Mesenchymal stem cell (in vitro differentiated cells and primary cell): ENCODE results near the gene CR1L.
A peak's percentile ranks its signal among the peaks of the same experiment; 100 is the strongest.
"Not testable (repeated sequence)": the region's sequence is repeated elsewhere in the genome, so short reads cannot be mapped to it uniquely, and the experiment has no call there.

ENCODE experiments used
- DNase-seq: peaks from one replicate; pipeline ENCODE4 v3.0.0-alpha.2; 2013
- H2AFZ ChIP-seq: one replicate; pipeline ENCODE4 v1.6.1; 2013; ENCODE audit warnings: low read depth, mild to moderate bottlenecking, control low read depth, inconsistent platforms, low read length, moderate library complexity
- H2AK5ac ChIP-seq: 2 replicates; pipeline ENCODE4 v1.6.1; 2013; ENCODE audit warnings: low read length, moderate library complexity, mild to moderate bottlenecking, inconsistent platforms; ENCODE audit not compliant: severe bottlenecking
- H2BK120ac ChIP-seq: one replicate; pipeline ENCODE4 v1.6.1; 2013; ENCODE audit warnings: low read depth, mild to moderate bottlenecking, inconsistent platforms, low read length, moderate library complexity
- H2BK12ac ChIP-seq, 2 experiments: one replicate each; pipeline ENCODE4 v1.6.1; 2013; ENCODE audit warnings: inconsistent platforms in 2 of 2, low read length in 2 of 2, mild to moderate bottlenecking in 2 of 2, moderate library complexity in 2 of 2, control low read depth in 1 of 2
- H2BK15ac ChIP-seq: one replicate; pipeline ENCODE4 v1.6.1; 2013; ENCODE audit warnings: mild to moderate bottlenecking, low read depth, inconsistent platforms; ENCODE audit not compliant: poor library complexity, severe bottlenecking
- H2BK5ac ChIP-seq: 2 replicates; pipeline ENCODE4 v1.6.1; 2013; ENCODE audit warnings: low read depth, mild to moderate bottlenecking, low read length, control low read depth, inconsistent platforms; ENCODE audit not compliant: poor library complexity, severe bottlenecking
- H3K14ac ChIP-seq, 2 experiments: one replicate each; pipeline ENCODE4 v1.6.1; 2013; ENCODE audit warnings: inconsistent platforms in 2 of 2, low read length in 2 of 2, control low read depth in 1 of 2, mild to moderate bottlenecking in 1 of 2, moderate library complexity in 1 of 2
- H3K18ac ChIP-seq, 2 experiments: one replicate each; pipeline ENCODE4 v1.6.1; 2013; ENCODE audit warnings: inconsistent platforms in 2 of 2, low read length in 2 of 2, control low read depth in 1 of 2, low read depth in 1 of 2, mild to moderate bottlenecking in 1 of 2
- H3K23ac ChIP-seq, 2 experiments: one replicate each; pipeline ENCODE4 v1.6.1; 2013; ENCODE audit warnings: inconsistent platforms in 2 of 2, low read length in 2 of 2, mild to moderate bottlenecking in 2 of 2, moderate library complexity in 2 of 2, control low read depth in 1 of 2
- H3K27ac ChIP-seq: 2 replicates; pipeline ENCODE4 v1.5.1; 2013; ENCODE audit warnings: mild to moderate bottlenecking, moderate library complexity, low read length, control low read depth, inconsistent platforms; ENCODE audit not compliant: poor library complexity, severe bottlenecking
- H3K27me3 ChIP-seq, 2 experiments: 2 replicates each; pipeline versions ENCODE4 v1.6.1 to v1.7.0; 2013; ENCODE audit warnings: low read length in 2 of 2, mild to moderate bottlenecking in 2 of 2, moderate library complexity in 2 of 2, control low read depth in 1 of 2, inconsistent platforms in 1 of 2; ENCODE audit not compliant: control insufficient read depth in 1 of 2, insufficient read depth in 1 of 2
- H3K36me3 ChIP-seq, 2 experiments: 2 replicates each; pipeline versions ENCODE4 v1.6.1 to v1.7.0; 2013; ENCODE audit warnings: low read length in 2 of 2, control low read depth in 1 of 2, inconsistent platforms in 1 of 2, low read depth in 1 of 2, mild to moderate bottlenecking in 1 of 2; ENCODE audit not compliant: insufficient read depth in 2 of 2, control insufficient read depth in 1 of 2
- H3K4ac ChIP-seq, 2 experiments: one replicate each; pipeline ENCODE4 v1.6.1; 2013; ENCODE audit warnings: inconsistent platforms in 2 of 2, low read length in 2 of 2, mild to moderate bottlenecking in 2 of 2, moderate library complexity in 2 of 2, control low read depth in 1 of 2, low read depth in 1 of 2
- H3K4me1 ChIP-seq: 2 replicates; pipeline ENCODE4 v1.6.1; 2013; ENCODE audit warnings: low read depth, low read length, control low read depth; ENCODE audit not compliant: control insufficient read depth, insufficient read depth
- H3K4me2 ChIP-seq: 2 replicates; pipeline ENCODE4 v1.6.1; 2013; ENCODE audit warnings: low read length, mild to moderate bottlenecking, inconsistent platforms; ENCODE audit not compliant: poor library complexity, severe bottlenecking
- H3K4me3 ChIP-seq, 2 experiments: 2 replicates each; pipeline versions ENCODE4 v1.5.1 to v1.7.0; 2013; ENCODE audit warnings: low read length in 2 of 2, mild to moderate bottlenecking in 2 of 2, control low read depth in 1 of 2, low read depth in 1 of 2; ENCODE audit not compliant: insufficient read depth in 1 of 2
- H3K79me1 ChIP-seq: replicated peaks from 2 replicates; pipeline ENCODE4 v1.6.1; 2013; ENCODE audit warnings: mild to moderate bottlenecking, control low read depth, low read length, inconsistent platforms; ENCODE audit not compliant: poor library complexity, severe bottlenecking
- H3K9ac ChIP-seq: 2 replicates; pipeline ENCODE4 v1.7.0; 2013; ENCODE audit warnings: mild to moderate bottlenecking, low read length, moderate library complexity
- H3K9me3 ChIP-seq: 2 replicates; pipeline ENCODE4 v1.7.0; 2013; ENCODE audit warnings: mild to moderate bottlenecking, low read length; ENCODE audit not compliant: control insufficient read depth
- H4K8ac ChIP-seq: one replicate; pipeline ENCODE4 v1.6.1; 2013; ENCODE audit warnings: inconsistent platforms, mild to moderate bottlenecking, low read length, moderate library complexity
- H4K91ac ChIP-seq: one replicate; pipeline ENCODE4 v1.6.1; 2013; ENCODE audit warnings: mild to moderate bottlenecking, low read length, inconsistent platforms
- WGBS: methylation state at CpG from one replicate; pipeline ENCODE4 v1.1.7; 2013; ENCODE audit warnings: mixed read lengths; 5-methylcytosine and 5-hydroxymethylcytosine counted together

Gene CR1L

DNA sequence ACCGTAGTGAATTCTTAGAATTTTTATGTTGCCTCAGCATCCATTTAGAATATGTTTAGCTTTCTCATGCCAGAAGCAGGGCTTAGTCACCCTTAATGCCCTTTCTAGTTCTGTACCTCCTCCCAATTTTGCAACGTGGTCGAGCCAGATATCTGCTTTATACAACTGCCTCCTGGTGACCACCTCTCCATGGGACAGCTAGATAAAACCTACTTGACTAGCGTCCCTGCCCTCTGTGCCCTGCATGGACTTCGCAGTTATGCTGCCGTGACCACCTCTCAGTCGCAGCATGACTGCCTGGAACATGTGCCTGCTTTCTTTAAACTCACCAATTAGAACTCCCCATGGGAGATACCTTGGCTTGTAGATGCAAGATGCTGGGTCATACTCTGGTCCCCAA, 47.4 kb downstream of the CR1L start:
- H3K14ac ChIP-seq, H3K4me3 ChIP-seq, H3K9me3 ChIP-seq, H2BK15ac ChIP-seq, H4K91ac ChIP-seq, H3K18ac ChIP-seq, H3K9ac ChIP-seq, H2AFZ ChIP-seq, H3K36me3 ChIP-seq, H2AK5ac ChIP-seq, H3K4me2 ChIP-seq, H3K79me1 ChIP-seq, H2BK12ac ChIP-seq, H3K4ac ChIP-seq, H2BK120ac ChIP-seq, H3K4me1 ChIP-seq, H4K8ac ChIP-seq, H3K27ac ChIP-seq, DNase-seq, H3K23ac ChIP-seq, H3K27me3 ChIP-seq, H2BK5ac ChIP-seq: not testable (repeated sequence)
- WGBS, result 81% methylated on average over 7 of the region's 7 CpGs

DNA sequence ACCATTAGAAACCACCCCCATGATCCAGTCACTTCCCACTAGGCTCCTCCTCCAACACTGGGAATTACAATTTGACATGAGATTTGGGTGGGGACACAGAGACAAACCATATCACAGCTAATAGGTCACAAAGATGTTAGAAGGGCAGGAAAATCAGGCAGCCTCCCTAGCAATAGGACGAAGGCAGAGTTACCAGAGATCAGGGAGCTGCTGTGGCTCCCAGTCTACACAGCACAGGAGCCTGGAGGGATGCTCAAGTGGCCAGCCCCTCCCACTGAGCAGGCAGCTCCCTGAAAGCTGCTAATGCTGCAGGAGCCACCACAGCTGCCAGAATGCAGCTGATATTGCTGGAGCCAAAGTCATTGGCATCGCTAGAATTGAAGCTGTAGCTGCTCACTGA, 51.0 kb downstream of the CR1L start:
- no peak overlapping the region for H3K4ac ChIP-seq
- no peak overlapping the region for H2BK15ac ChIP-seq
- no peak overlapping the region for H4K8ac ChIP-seq
- no peak overlapping the region for H2BK5ac ChIP-seq
- H3K14ac ChIP-seq, result peak overlapping the region in 1 of 2 experiments; percentile 20
- H2BK120ac ChIP-seq, result no peak overlapping the region
- H2BK12ac ChIP-seq, result no peak overlapping the region
- H3K27ac ChIP-seq, result no peak overlapping the region
- H3K36me3 ChIP-seq, result no peaks in the 10 kb centered on the region
- no peaks in the 10 kb centered on the region for H3K79me1 ChIP-seq
- no peak overlapping the region for H3K4me2 ChIP-seq
- H4K91ac ChIP-seq, result no peak overlapping the region
- WGBS, result 80% methylated on average over 2 of the region's 2 CpGs
- H3K9me3 ChIP-seq, result no peaks in the 10 kb centered on the region
- DNase-seq, result no peak
- H2AK5ac ChIP-seq, result no peak overlapping the region
- no peak overlapping the region for H2AFZ ChIP-seq
- no peak overlapping the region for H3K23ac ChIP-seq
- H3K4me3 ChIP-seq, result no peak overlapping the region
- H3K4me1 ChIP-seq, result no peaks in the 10 kb centered on the region
- H3K18ac ChIP-seq, result no peak overlapping the region
- no peak overlapping the region for H3K9ac ChIP-seq
- H3K27me3 ChIP-seq, result peaks cover 0 to 4% of the 10 kb centered on the region in 2 experiments

DNA sequence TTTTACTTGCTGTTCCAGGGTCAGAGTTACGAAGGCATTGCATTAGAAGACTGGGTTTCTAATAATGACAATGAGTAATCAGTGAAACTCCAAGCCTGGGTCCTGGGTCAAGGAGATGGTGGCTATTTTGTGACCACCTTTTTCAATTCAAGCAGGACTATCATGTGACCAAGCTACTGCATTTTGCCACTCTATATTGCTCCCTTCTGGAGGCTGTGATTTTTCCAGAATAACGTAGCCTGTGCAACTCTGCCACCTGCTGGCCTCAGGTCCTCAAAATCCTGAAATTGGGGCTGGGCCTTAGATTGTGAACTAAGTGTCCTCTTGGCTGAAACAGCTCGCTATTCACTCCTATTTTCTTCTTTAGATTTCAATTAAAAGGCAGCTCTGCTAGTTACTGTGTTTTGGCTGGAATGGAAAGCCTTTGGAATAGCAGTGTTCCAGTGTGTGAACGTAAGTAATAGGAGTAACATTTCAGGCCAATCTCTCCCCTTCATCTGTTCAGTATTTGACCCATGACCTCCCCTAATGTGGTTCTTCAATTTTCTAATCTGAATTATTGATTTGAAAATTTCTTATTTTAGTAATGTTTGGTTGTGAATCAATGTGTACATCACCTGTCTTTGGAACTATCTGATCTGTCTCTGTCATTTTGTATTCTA, 54.0 kb downstream of the CR1L start:
- WGBS, result 60% methylated on average over 2 of the region's 4 CpGs
- H3K4me2 ChIP-seq, result no peak overlapping the region
- H2AK5ac ChIP-seq, result no peak overlapping the region
- no peaks in the 10 kb centered on the region for H3K4me1 ChIP-seq
- H2BK120ac ChIP-seq, result no peak overlapping the region
- H4K91ac ChIP-seq, result no peak overlapping the region
- no peaks in the 10 kb centered on the region for H3K36me3 ChIP-seq
- H3K9ac ChIP-seq, result no peak overlapping the region
- H3K9me3 ChIP-seq, result no peaks in the 10 kb centered on the region
- no peak overlapping the region for H3K18ac ChIP-seq
- no peak overlapping the region for H3K14ac ChIP-seq
- H3K4me3 ChIP-seq, result no peak overlapping the region
- DNase-seq, result peak; percentile 70
- H2AFZ ChIP-seq, result no peak overlapping the region
- no peaks in the 10 kb centered on the region for H3K79me1 ChIP-seq
- H2BK15ac ChIP-seq, result no peak overlapping the region
- peaks cover 0 to 4% of the 10 kb centered on the region in 2 experiments for H3K27me3 ChIP-seq
- no peak overlapping the region for H3K4ac ChIP-seq
- no peak overlapping the region for H3K27ac ChIP-seq
- H3K23ac ChIP-seq, result no peak overlapping the region
- no peak overlapping the region for H2BK12ac ChIP-seq
- H4K8ac ChIP-seq, result no peak overlapping the region
- no peak overlapping the region for H2BK5ac ChIP-seq

DNA sequence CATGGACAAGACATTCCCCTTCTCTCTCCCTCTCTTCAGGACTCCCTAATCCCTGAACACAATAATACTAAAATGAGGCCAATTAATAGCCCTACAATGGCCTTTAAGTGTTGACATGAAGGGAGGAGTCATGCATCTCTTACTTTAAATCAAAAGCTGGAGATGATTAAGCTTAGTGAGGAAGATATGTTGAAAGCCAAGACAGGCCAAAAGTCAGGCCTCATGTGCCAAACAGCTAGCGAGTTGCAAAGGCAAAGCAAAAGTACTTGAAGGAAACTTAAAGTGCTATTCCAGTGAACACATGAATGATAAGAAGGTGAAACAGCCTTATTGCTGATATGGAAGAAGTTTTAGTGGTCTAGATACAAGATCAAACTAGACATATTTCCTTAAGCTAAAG, 57.4 kb downstream of the CR1L start:
- H3K27me3 ChIP-seq, result no peaks in the 10 kb centered on the region
- H2BK15ac ChIP-seq, result no peak overlapping the region
- H3K79me1 ChIP-seq, result no peaks in the 10 kb centered on the region
- no peak overlapping the region for H3K9ac ChIP-seq
- no peak overlapping the region for H4K91ac ChIP-seq
- no peak overlapping the region for H3K4me3 ChIP-seq
- no peak overlapping the region for H2AK5ac ChIP-seq
- DNase-seq, result no peak
- no peak overlapping the region for H3K23ac ChIP-seq
- no peak overlapping the region for H3K4me2 ChIP-seq
- H3K36me3 ChIP-seq, result no peaks in the 10 kb centered on the region
- no peak overlapping the region for H2AFZ ChIP-seq
- H2BK120ac ChIP-seq, result no peak overlapping the region
- no peak overlapping the region for H2BK5ac ChIP-seq
- no peak overlapping the region for H2BK12ac ChIP-seq
- no peak overlapping the region for H3K4ac ChIP-seq
- WGBS, result 83% methylated on average over 1 of the region's 1 CpG
- no peaks in the 10 kb centered on the region for H3K9me3 ChIP-seq
- H3K4me1 ChIP-seq, result peaks cover 1% of the 10 kb centered on the region
- no peak overlapping the region for H3K18ac ChIP-seq
- no peak overlapping the region for H4K8ac ChIP-seq
- no peak overlapping the region for H3K27ac ChIP-seq
- H3K14ac ChIP-seq, result no peak overlapping the region
